Stimulated activated CD4-positive, alpha-beta T cell treated with anti-CD3 and anti-CD28 coated beads, Interleukin-4, amount 100 ng/mL, for 1 hour (primary cell): ENCODE measurements around the gene SCRT2.
"Not testable (repeated sequence)": the region's sequence is repeated elsewhere in the genome, so short reads cannot be mapped to it uniquely, and the experiment has no call there.

ENCODE experiments used
- DNase-seq: peaks from one replicate; pipeline ENCODE4 v3.0.0-alpha.2; 2020

SCRT2 gene

GRCh38 chr20:650954-651353 is 24.6 kb downstream of the SCRT2 start:
- DNase-seq = no peak

GRCh38 chr20:650281-650680 is 25.3 kb downstream of the SCRT2 start:
- no peak for DNase-seq

- DNase-seq = no peak
Observed at GRCh38 chr20:647479-648019, 28.1 kb downstream of the SCRT2 start.

GRCh38 chr20:646868-647233 is 28.8 kb downstream of the SCRT2 start:
- no peak for DNase-seq

- no peak for DNase-seq
Observed at GRCh38 chr20:646107-646867, 29.3 kb downstream of the SCRT2 start.

- peak; percentile 69 for DNase-seq
Observed at GRCh38 chr20:645318-646106, 30.1 kb downstream of the SCRT2 start.

- DNase-seq = no peak
Observed at GRCh38 chr20:644692-645317, 30.8 kb downstream of the SCRT2 start.

- DNase-seq = no peak
Observed at GRCh38 chr20:642398-643174, 33.0 kb downstream of the SCRT2 start.

- DNase-seq = not testable (repeated sequence)
Observed at GRCh38 chr20:642013-642397, 33.6 kb downstream of the SCRT2 start.

GRCh38 chr20:641516-641875 is 34.1 kb downstream of the SCRT2 start:
- no peak for DNase-seq

- DNase-seq = no peak
Observed at GRCh38 chr20:640674-641515, 34.7 kb downstream of the SCRT2 start.

- no peak for DNase-seq
Observed at GRCh38 chr20:638579-638978, 37.0 kb downstream of the SCRT2 start.

- DNase-seq = no peak
Observed at GRCh38 chr20:637559-637958, 38.0 kb downstream of the SCRT2 start.

- DNase-seq = no peak
Observed at GRCh38 chr20:635893-636338, 39.7 kb downstream of the SCRT2 start.

- no peak for DNase-seq
Observed at GRCh38 chr20:635028-635892, 40.3 kb downstream of the SCRT2 start.

GRCh38 chr20:634148-634925 is 41.3 kb downstream of the SCRT2 start:
- DNase-seq = no peak

GRCh38 chr20:631101-631500 is 44.5 kb downstream of the SCRT2 start:
- no peak for DNase-seq

- no peak for DNase-seq
Observed at GRCh38 chr20:626579-626978, 49.0 kb downstream of the SCRT2 start.

- DNase-seq = no peak
Observed at GRCh38 chr20:625360-625932, 50.2 kb downstream of the SCRT2 start.

- no peak for DNase-seq
Observed at GRCh38 chr20:623704-624103, 51.9 kb downstream of the SCRT2 start.
